DMS53 (cell line): ENCODE data around the gene KCTD17.

Source experiments
- DNase-seq: peaks from one replicate; lab custom pipeline; 2025; lab: John Stamatoyannopoulos, UW

Gene KCTD17

GRCh38 chr22:37103656-37104452 is 52.3 kb downstream of the KCTD17 start:
- no peak for DNase-seq

- no peak for DNase-seq
Measured at GRCh38 chr22:37105154-37105553, 53.6 kb downstream of the KCTD17 start.

GRCh38 chr22:37105990-37106389 is 54.4 kb downstream of the KCTD17 start:
- no peak for DNase-seq

- DNase-seq: no peak
Measured at GRCh38 chr22:37107816-37108621, 56.5 kb downstream of the KCTD17 start.

GRCh38 chr22:37109242-37109917 is 57.8 kb downstream of the KCTD17 start, which contains the start of gene TMPRSS6:
TMPRSS6 (minus strand) TSS chr22:37109713; CDS start chr22:37103417, 6,296 bp downstream.
- DNase-seq: no peak

GRCh38 chr22:37111156-37111717 is 59.7 kb downstream of the KCTD17 start:
- DNase-seq: no peak

- no peak for DNase-seq
Measured at GRCh38 chr22:37112084-37112728, 60.7 kb downstream of the KCTD17 start.
